ENCODE measurements around the gene STX17. TPM values are rescaled to one million over a fixed set of nuclear protein-coding genes. Genes with fewer than 3 reads are reported as not detected.

STX17 gene
- total RNA-seq, 1 donor from 2014 or later, result 42.4 TPM

- Mint-ChIP-seq H3K4me3 (ENCODE audit: low read depth) (no peak overlapping the region), H3K27ac (no peak overlapping the region), H3K9me3 (ENCODE audit: low read depth) (no peaks in the 10 kb centered on the region), H3K4me1 (ENCODE audit: low read depth) (peaks cover 18% of the 10 kb centered on the region), H3K27me3 (no peaks in the 10 kb centered on the region), H3K36me3 (ENCODE audit: insufficient read depth) (no peaks in the 10 kb centered on the region)
- TF ChIP-seq CTCF (IDR thresholded peaks at IDR 0.05; ENCODE audit: unreplicated experiment), result no peak
- no peak for DNase-seq (ENCODE audit: low spot score, unreplicated experiment)
These were observed 42.5 kb upstream of the STX17 start for GRCh38 chr9:99863955-99864354.

- no peaks in the 10 kb centered on the region for H3K36me3 Mint-ChIP-seq (ENCODE audit: insufficient read depth)
- no peak for TF ChIP-seq CTCF (IDR thresholded peaks at IDR 0.05; ENCODE audit: unreplicated experiment)
- no peak for DNase-seq (ENCODE audit: low spot score, unreplicated experiment)
- H3K27me3 Mint-ChIP-seq, result no peaks in the 10 kb centered on the region
- H3K9me3 Mint-ChIP-seq (ENCODE audit: low read depth), result no peaks in the 10 kb centered on the region
- H3K4me1 Mint-ChIP-seq (ENCODE audit: low read depth), result peaks cover 5% of the 10 kb centered on the region
- no peak overlapping the region for H3K4me3 Mint-ChIP-seq (ENCODE audit: low read depth)
- H3K27ac Mint-ChIP-seq, result no peak overlapping the region
These were observed 40.1 kb upstream of the STX17 start for GRCh38 chr9:99866398-99866797.

GRCh38 chr9:99867536-99867935 is 38.9 kb upstream of the STX17 start:
- H3K4me1 Mint-ChIP-seq (ENCODE audit: low read depth), result peaks cover 5% of the 10 kb centered on the region
- no peaks in the 10 kb centered on the region for H3K36me3 Mint-ChIP-seq (ENCODE audit: insufficient read depth)
- H3K4me3 Mint-ChIP-seq (ENCODE audit: low read depth), result no peak overlapping the region
- DNase-seq (ENCODE audit: low spot score, unreplicated experiment), result no peak
- TF ChIP-seq CTCF (IDR thresholded peaks at IDR 0.05; ENCODE audit: unreplicated experiment), result no peak
- no peaks in the 10 kb centered on the region for H3K27me3 Mint-ChIP-seq
- H3K27ac Mint-ChIP-seq, result peak overlapping the region; percentile 57
- H3K9me3 Mint-ChIP-seq (ENCODE audit: low read depth), result no peaks in the 10 kb centered on the region

GRCh38 chr9:99867968-99868367 is 38.5 kb upstream of the STX17 start:
- DNase-seq (ENCODE audit: low spot score, unreplicated experiment), result no peak
- H3K9me3 Mint-ChIP-seq (ENCODE audit: low read depth), result no peaks in the 10 kb centered on the region
- H3K4me3 Mint-ChIP-seq (ENCODE audit: low read depth), result no peak overlapping the region
- no peaks in the 10 kb centered on the region for H3K36me3 Mint-ChIP-seq (ENCODE audit: insufficient read depth)
- no peak for TF ChIP-seq CTCF (IDR thresholded peaks at IDR 0.05; ENCODE audit: unreplicated experiment)
- H3K4me1 Mint-ChIP-seq (ENCODE audit: low read depth), result peaks cover 5% of the 10 kb centered on the region
- H3K27me3 Mint-ChIP-seq, result no peaks in the 10 kb centered on the region
- H3K27ac Mint-ChIP-seq, result no peak overlapping the region

- H3K27ac Mint-ChIP-seq, result peak overlapping the region; percentile 2
- H3K4me1 Mint-ChIP-seq (ENCODE audit: low read depth), result peaks cover 5% of the 10 kb centered on the region
- H3K4me3 Mint-ChIP-seq (ENCODE audit: low read depth), result no peak overlapping the region
These were observed 37.6 kb upstream of the STX17 start for GRCh38 chr9:99868845-99869244.

More at GRCh38 chr9:99868845-99869244, 37.6 kb upstream of the STX17 start:
- TF ChIP-seq CTCF (IDR thresholded peaks at IDR 0.05; ENCODE audit: unreplicated experiment), result no peak
- H3K27me3 Mint-ChIP-seq, result no peaks in the 10 kb centered on the region
- H3K36me3 Mint-ChIP-seq (ENCODE audit: insufficient read depth), result no peaks in the 10 kb centered on the region
- no peaks in the 10 kb centered on the region for H3K9me3 Mint-ChIP-seq (ENCODE audit: low read depth)
- no peak for DNase-seq (ENCODE audit: low spot score, unreplicated experiment)
